Psoas muscle (tissue), 8 donors: ENCODE data around the gene FRS3. TPM values are rescaled to one million over a fixed set of nuclear protein-coding genes. Genes with fewer than 3 reads are reported as not detected.

Experiments used
- ATAC-seq, 4 donors: fragments of 200-7000 bp; cut with Tn5 transposase; one replicate each; pipeline ENCODE4 v1.9.1; 2020; ENCODE audit warnings: moderate library complexity in 3 of 4, mild to moderate bottlenecking in 2 of 4
- DNase-seq, 2 donors: peaks; one replicate each; pipeline ENCODE4 v3.0.0-alpha.2; 2020
- H3K27ac ChIP-seq: fragments of 200-600 bp; one replicate; pipeline ENCODE4 v1.8.0; 2022
- H3K27me3 ChIP-seq, 3 donors: fragments of 200-600 bp in 1 of 3; one replicate each; pipeline versions ENCODE4 v1.6.1 to v1.8.0; 2013 to 2022; ENCODE audit warnings: low read length in 2 of 3, mild to moderate bottlenecking in 2 of 3, moderate library complexity in 1 of 3; ENCODE audit not compliant: insufficient read depth in 3 of 3
- H3K36me3 ChIP-seq, 2 donors: fragments of 200-600 bp in 1 of 2; one replicate each; pipeline versions ENCODE4 v1.6.1 to v1.8.0; 2013 to 2022; ENCODE audit warnings: low read depth in 1 of 2, mild to moderate bottlenecking in 1 of 2, moderate library complexity in 1 of 2; ENCODE audit not compliant: insufficient read depth in 1 of 2
- H3K4me1 ChIP-seq: fragments of 200-600 bp; one replicate; pipeline ENCODE4 v1.8.0; 2022
- H3K4me3 ChIP-seq: fragments of 200-600 bp; one replicate; pipeline ENCODE4 v1.8.0; 2022; ENCODE audit warnings: mild to moderate bottlenecking
- H3K9me3 ChIP-seq: fragments of 200-600 bp; one replicate; pipeline ENCODE4 v1.8.0; 2022
- CTCF ChIP-seq: fragments of 200-600 bp; IDR thresholded peaks from one replicate; pipeline ENCODE4 v1.8.0; 2022; ENCODE audit warnings: antibody characterized with exemption
- WGBS, 3 donors: extraction: QIAGEN DNeasy Blood & Tissue Kit; methylation state at CpG; one replicate each; pipeline versions ENCODE4 v1.1.6 to v1.1.7; 2013; 5-methylcytosine and 5-hydroxymethylcytosine counted together
- intact Hi-C, 2 donors: fragments of 100-400 bp; cut with DNase I; formaldehyde crosslinking; loops; one replicate each; pipeline versions ENCODE4 v1.11.0 to v1.14.2; 2022
- polyA plus RNA-seq, 3 donors: library from polyadenylated mRNA; stranded (reverse); fragments of 200-250 nt; gene quantifications; one replicate each; pipeline ENCODE4 v1.2.3, GENCODE V29; 2013
- total RNA-seq, 4 donors: library from RNA; stranded (reverse); fragmentation: NEBNext Ultra II Directional in 2 of 4; extraction: Animal tissue kit (Norgen Biotek cat#: 25700) in 2 of 4; gene quantifications; one replicate each; pipeline versions ENCODE4 v1.2.1 to v1.2.4, GENCODE V29; 2021 to 2023
- donor health status: healthy with polysubstance abuse.
- donor health status: DM: no; HTN: no; CAD: no; lungs with moderate emphysema.
- donor health status: Bipolar disorder and iron deficiency.
- donor health status: healthy.
- donor health status: DM: yes; HTN: yes; CAD: no.
- donor health status: DM: no; HTN: no; CAD: no.
- donor health status: DM: no; HTN: no; CAD: no.
- donor health status: DM: yes; HTN: yes; CAD: no.

The FRS3 gene
- total and polyA plus RNA-seq, 7 donors, result 4.0 to 6.8 (median 5.4) TPM

GRCh38 chr6:41759106-41759904 is 20.4 kb downstream of the FRS3 start:
- Histone ChIP-seq H3K36me3 (no peaks in the 10 kb centered on the region), H3K9me3 (no peaks in the 10 kb centered on the region), H3K27me3 (no peaks in the 10 kb centered on the region), H3K27ac (no peak overlapping the region), H3K4me3 (no peak overlapping the region), H3K4me1 (peaks cover 3% of the 10 kb centered on the region)
- ATAC-seq (no peak), DNase-seq (no peak)
- intact Hi-C loops, result no loop called here
- no peak for TF ChIP-seq CTCF
- WGBS, 3 donors, result 88 to 90% (median 89%) methylated on average over 13 of the region's 13 CpGs

- WGBS, 3 donors, result 77 to 86% (median 84%) methylated on average over 6 of the region's 6 CpGs
- no peak for DNase-seq
- H3K9me3 ChIP-seq, result no peaks in the 10 kb centered on the region
- H3K27ac ChIP-seq, result no peak overlapping the region
- no peak for TF ChIP-seq CTCF
- H3K27me3 ChIP-seq, result no peaks in the 10 kb centered on the region
- intact Hi-C loops, result no loop called here
- no peak overlapping the region for H3K4me3 ChIP-seq
- no peaks in the 10 kb centered on the region for H3K36me3 ChIP-seq
- ATAC-seq, result no peak
- H3K4me1 ChIP-seq, result peaks cover 3% of the 10 kb centered on the region
These were observed 21.1 kb downstream of the FRS3 start for GRCh38 chr6:41758641-41759035.

GRCh38 chr6:41757931-41758640 is 21.6 kb downstream of the FRS3 start:
- WGBS, 3 donors, result 67 to 75% (median 75%) methylated on average over 8 of the region's 8 CpGs

GRCh38 chr6:41757271-41757670 is 22.4 kb downstream of the FRS3 start:
- H3K9me3 ChIP-seq, result no peaks in the 10 kb centered on the region
- no peaks in the 10 kb centered on the region for H3K27me3 ChIP-seq
- WGBS, 3 donors, result 52 to 60% (median 52%) methylated on average over 6 of the region's 6 CpGs
- no peaks in the 10 kb centered on the region for H3K36me3 ChIP-seq
- H3K27ac ChIP-seq, result no peak overlapping the region
- no peak for DNase-seq
- TF ChIP-seq CTCF, result no peak
- H3K4me3 ChIP-seq, result no peak overlapping the region
- peak in 3 of 4 donors; percentile 69 to 89 (median 78) for ATAC-seq
- peaks cover 3% of the 10 kb centered on the region for H3K4me1 ChIP-seq
- intact Hi-C loops, result no loop called here

More at GRCh38 chr6:41757931-41758640, 21.6 kb downstream of the FRS3 start:
- H3K27ac ChIP-seq, result no peak overlapping the region
- ATAC-seq, result no peak
- intact Hi-C loops, result no loop called here
- no peaks in the 10 kb centered on the region for H3K27me3 ChIP-seq
- TF ChIP-seq CTCF, result no peak
- H3K4me1 ChIP-seq, result peaks cover 3% of the 10 kb centered on the region
- H3K9me3 ChIP-seq, result no peaks in the 10 kb centered on the region
- no peak overlapping the region for H3K4me3 ChIP-seq
- no peaks in the 10 kb centered on the region for H3K36me3 ChIP-seq
- no peak for DNase-seq
